A673 (cell line): ENCODE results near the gene MARK2.

Source experiments
- CTCF ChIP-seq: fragments of 300-800, 200-600 bp; sonication (generic); conservative IDR thresholded peaks from 2 replicates; pipeline ENCODE4 v1.5.1; 2017; ENCODE audit warnings: low read depth, mild to moderate bottlenecking, antibody characterized with exemption, low read length, moderate library complexity, mixed read lengths
- EZH2 ChIP-seq: fragments of 200-600 bp; sonication (generic); IDR thresholded peaks from 2 replicates; pipeline ENCODE4 v1.6.1; 2017; ENCODE audit warnings: borderline replicate concordance, low read depth, mild to moderate bottlenecking, mixed read lengths, antibody characterized with exemption, low read length; ENCODE audit not compliant: poor library complexity, severe bottlenecking

GRCh38 chr11:63850920-63851319 lies 12.0 kb downstream of the MARK2 start:
- TF ChIP-seq CTCF: no peak
- no peak for TF ChIP-seq EZH2
